SK-N-MC (cell line): ENCODE results near the gene N4BP2L1.

Experiments
- EZH2 ChIP-seq: fragments of 200-600 bp; sonication (generic); IDR thresholded peaks from one replicate; pipeline ENCODE4 v1.6.1; 2017; ENCODE audit warnings: antibody characterized with exemption
- FOXP2 ChIP-seq: optimal IDR thresholded peaks from 2 replicates; pipeline ENCODE3; 2011; ENCODE audit warnings: mild to moderate bottlenecking, moderate library complexity; ENCODE audit not compliant: insufficient read depth; ENCODE audit errors: extremely low read length, control extremely low read depth
- POLR2AphosphoS5 ChIP-seq: IDR thresholded peaks from 2 replicates; pipeline ENCODE4 v1.6.1; 2012; ENCODE audit warnings: mild to moderate bottlenecking, low read depth, low read length, borderline replicate concordance

DNA sequence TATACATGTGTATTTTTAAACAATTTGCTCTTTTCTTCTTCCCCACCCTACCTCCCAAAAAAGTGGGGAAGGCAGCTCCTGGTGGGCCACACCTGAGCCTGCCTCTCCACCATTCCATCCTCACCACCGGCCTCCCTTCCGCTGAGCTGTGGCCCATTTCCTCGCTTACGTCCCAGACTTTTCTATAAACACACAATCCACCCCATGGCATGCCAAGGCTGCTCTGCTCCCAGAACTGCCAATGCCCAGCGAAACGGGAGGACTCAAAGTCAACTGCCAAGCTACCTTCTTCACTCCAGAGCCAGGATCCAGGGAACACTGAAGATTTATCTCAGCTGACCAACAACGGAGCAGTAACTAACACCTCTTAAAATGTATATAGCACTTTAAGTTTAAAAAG is 2.8 kb downstream of the N4BP2L1 start:
- no peak for TF ChIP-seq EZH2
- TF ChIP-seq FOXP2, result no peak
- TF ChIP-seq POLR2AphosphoS5, result no peak
